Aorta (tissue), 5 donors: Measurements from ENCODE around the gene ADCY1. TPM values are rescaled to one million over a fixed set of nuclear protein-coding genes. Genes with fewer than 3 reads are reported as not detected.
A peak's percentile ranks its signal among the peaks of the same experiment; 100 is the strongest.

Experiments
- ATAC-seq: fragments of 200-7000 bp; cut with Tn5 transposase; one replicate; pipeline ENCODE4 v1.9.1; 2022; ENCODE audit warnings: moderate library complexity; ENCODE audit not compliant: low FRiP score
- DNase-seq, 2 donors: peaks; one replicate each; pipeline ENCODE4 v3.0.0-alpha.2; 2020
- H3K27ac ChIP-seq, 2 donors: one replicate each; pipeline ENCODE4 v1.5.1; 2013; ENCODE audit warnings: low read length in 2 of 2, mild to moderate bottlenecking in 2 of 2, moderate library complexity in 2 of 2, control low read depth in 1 of 2, inconsistent platforms in 1 of 2, low read depth in 1 of 2
- H3K27me3 ChIP-seq, 2 donors: one replicate each; pipeline ENCODE4 v1.6.1; 2013; ENCODE audit warnings: control low read depth in 1 of 2, low read length in 1 of 2, mild to moderate bottlenecking in 1 of 2, moderate library complexity in 1 of 2; ENCODE audit not compliant: insufficient read depth in 2 of 2, control insufficient read depth in 1 of 2
- H3K36me3 ChIP-seq, 2 donors: one replicate each; pipeline ENCODE4 v1.6.1; 2013; ENCODE audit warnings: control low read depth in 1 of 2, low read length in 1 of 2, mild to moderate bottlenecking in 1 of 2; ENCODE audit not compliant: insufficient read depth in 2 of 2, control insufficient read depth in 1 of 2
- H3K4me1 ChIP-seq, 2 donors: one replicate each; pipeline ENCODE4 v1.6.1; 2013; ENCODE audit warnings: low read length in 2 of 2, control low read depth in 1 of 2, mild to moderate bottlenecking in 1 of 2, moderate library complexity in 1 of 2; ENCODE audit not compliant: insufficient read depth in 2 of 2, control insufficient read depth in 1 of 2
- H3K4me3 ChIP-seq, 2 donors: one replicate each; pipeline ENCODE4 v1.5.1; 2013; ENCODE audit warnings: low read length in 2 of 2, control low read depth in 1 of 2, mild to moderate bottlenecking in 1 of 2
- H3K9me3 ChIP-seq: one replicate; pipeline ENCODE4 v1.6.1; 2013; ENCODE audit warnings: mild to moderate bottlenecking, low read length; ENCODE audit not compliant: control insufficient read depth
- WGBS, 2 donors: extraction: QIAGEN DNeasy Blood & Tissue Kit; methylation state at CpG; one replicate each; pipeline ENCODE4 v1.1.7; 2013; 5-methylcytosine and 5-hydroxymethylcytosine counted together
- intact Hi-C, 2 donors: fragments of 100-400 bp; cut with DNase I; formaldehyde crosslinking; loops; one replicate each; pipeline versions ENCODE4 v1.14.2 to v1.15.0; 2022
- polyA plus RNA-seq, 2 donors: library from polyadenylated mRNA; stranded (reverse); fragments of 200-250 nt; gene quantifications; one replicate each; pipeline ENCODE4 v1.2.3, GENCODE V29; 2013
- total RNA-seq, 2 donors: library from RNA; stranded (reverse); fragmentation: NEBNext Ultra II Directional; extraction: Animal tissue kit (Norgen Biotek cat#: 25700); gene quantifications; one replicate each; pipeline ENCODE4 v1.2.1, GENCODE V29; 2021
- donor health status: healthy with polysubstance abuse.
- donor health status: Bipolar disorder and iron deficiency.
- donor health status: DM: no; HTN: no; CAD: no.
- donor health status: DM: no; HTN: no; CAD: no.
- donor health status: DM: yes; HTN: yes; CAD: no.

ADCY1 gene
- total and polyA plus RNA-seq, 4 donors, result 0.20 to 5.8 (median 1.8) TPM

- H3K36me3 ChIP-seq, result no peaks in the 10 kb centered on the region
- ATAC-seq (no peak), DNase-seq (peak in 1 of 2 donors; percentile 66)
- H3K9me3 ChIP-seq, result no peaks in the 10 kb centered on the region
- no peak overlapping the region for H3K27ac ChIP-seq
- intact Hi-C loops, result no loop called here
- WGBS, 2 donors, result 87 to 96% methylated on average over 10 of the region's 10 CpGs
- H3K27me3 ChIP-seq, result no peaks in the 10 kb centered on the region
- no peak overlapping the region for H3K4me3 ChIP-seq
- no peaks in the 10 kb centered on the region for H3K4me1 ChIP-seq
Measured at GRCh38 chr7:45589061-45589460, 14.9 kb downstream of the ADCY1 start.

GRCh38 chr7:45589915-45590678, 15.9 kb downstream of the ADCY1 start:
- no peak overlapping the region for H3K4me3 ChIP-seq
- DNase-seq, result no peak
- WGBS, 2 donors, result 80 to 83% methylated on average over 17 of the region's 17 CpGs
- intact Hi-C loops, result no loop called here
- H3K9me3 ChIP-seq, result no peaks in the 10 kb centered on the region
- H3K27me3 ChIP-seq, result no peaks in the 10 kb centered on the region
- no peak overlapping the region for H3K27ac ChIP-seq
- no peaks in the 10 kb centered on the region for H3K36me3 ChIP-seq
- no peaks in the 10 kb centered on the region for H3K4me1 ChIP-seq
- no peak for ATAC-seq

- no peaks in the 10 kb centered on the region for H3K4me1 ChIP-seq
- no peaks in the 10 kb centered on the region for H3K36me3 ChIP-seq
- 38 to 49% methylated on average over 5 of the region's 5 CpGs for WGBS, 2 donors
- no peak overlapping the region for H3K4me3 ChIP-seq
- H3K9me3 ChIP-seq, result no peaks in the 10 kb centered on the region
- no peaks in the 10 kb centered on the region for H3K27me3 ChIP-seq
- ATAC-seq, result no peak
- DNase-seq, result peak in 1 of 2 donors; percentile 55
- no peak overlapping the region for H3K27ac ChIP-seq
- intact Hi-C loops, result no loop called here
Measured at GRCh38 chr7:45590679-45591057, 16.5 kb downstream of the ADCY1 start.

GRCh38 chr7:45591101-45591906, 17.1 kb downstream of the ADCY1 start:
- DNase-seq (no peak), ATAC-seq (no peak)
- H3K9me3 ChIP-seq, result no peaks in the 10 kb centered on the region
- no peak overlapping the region for H3K4me3 ChIP-seq
- 85 to 88% methylated on average over 11 of the region's 11 CpGs for WGBS, 2 donors
- H3K27ac ChIP-seq, result no peak overlapping the region
- no peaks in the 10 kb centered on the region for H3K27me3 ChIP-seq
- no peaks in the 10 kb centered on the region for H3K36me3 ChIP-seq
- intact Hi-C loops, result no loop called here
- H3K4me1 ChIP-seq, result no peaks in the 10 kb centered on the region

- DNase-seq (peak in 1 of 2 donors; percentile 68), ATAC-seq (no peak)
- 90 to 93% methylated on average over 24 of the region's 24 CpGs for WGBS, 2 donors
- intact Hi-C loops, result no loop called here
- no peak overlapping the region for H3K27ac ChIP-seq
- no peaks in the 10 kb centered on the region for H3K36me3 ChIP-seq
- H3K9me3 ChIP-seq, result no peaks in the 10 kb centered on the region
- no peaks in the 10 kb centered on the region for H3K4me1 ChIP-seq
- H3K27me3 ChIP-seq, result no peaks in the 10 kb centered on the region
- no peak overlapping the region for H3K4me3 ChIP-seq
Measured at GRCh38 chr7:45592230-45592991, 18.2 kb downstream of the ADCY1 start.

- Histone ChIP-seq H3K4me1 (no peaks in the 10 kb centered on the region), H3K27me3 (no peaks in the 10 kb centered on the region), H3K27ac (no peak overlapping the region), H3K4me3 (no peak overlapping the region), H3K9me3 (no peaks in the 10 kb centered on the region), H3K36me3 (no peaks in the 10 kb centered on the region)
- ATAC-seq (no peak), DNase-seq (no peak)
- intact Hi-C loops, result no loop called here
- 93 to 94% methylated on average over 12 of the region's 12 CpGs for whole genome bisulfite sequencing, 2 donors
Measured at GRCh38 chr7:45593121-45593541, 19.0 kb downstream of the ADCY1 start.

GRCh38 chr7:45593877-45594276, 19.7 kb downstream of the ADCY1 start:
- Histone ChIP-seq H3K4me1 (no peaks in the 10 kb centered on the region), H3K27me3 (no peaks in the 10 kb centered on the region), H3K36me3 (no peaks in the 10 kb centered on the region), H3K4me3 (no peak overlapping the region), H3K9me3 (no peaks in the 10 kb centered on the region), H3K27ac (no peak overlapping the region)
- no peak for DNase-seq
- intact Hi-C loops, result no loop called here
- no peak for ATAC-seq
- WGBS, 2 donors, result 95 to 96% methylated on average over 8 of the region's 8 CpGs

- no peak overlapping the region for H3K4me3 ChIP-seq
- no peak for ATAC-seq
- H3K36me3 ChIP-seq, result no peaks in the 10 kb centered on the region
- intact Hi-C loops, result no loop called here
- WGBS, 2 donors, result 55 to 72% methylated on average over 7 of the region's 7 CpGs
- H3K27ac ChIP-seq, result no peak overlapping the region
- H3K4me1 ChIP-seq, result no peaks in the 10 kb centered on the region
- no peaks in the 10 kb centered on the region for H3K27me3 ChIP-seq
- H3K9me3 ChIP-seq, result no peaks in the 10 kb centered on the region
- no peak for DNase-seq
Measured at GRCh38 chr7:45594745-45595535, 20.8 kb downstream of the ADCY1 start.
